ENCODE data around the gene PTRHD1. TPM values are rescaled to one million over a fixed set of nuclear protein-coding genes. Genes with fewer than 3 reads are reported as not detected.

The PTRHD1 gene
- total RNA-seq, 4 donors from 2014 or later: 4.7 to 226 (median 22.8) TPM

GRCh38 chr2:24832073-24832461 is 38.9 kb upstream of the PTRHD1 start:
- H3K9me3 ChIP-seq: no peaks in the 10 kb centered on the region
- H3K36me3 ChIP-seq: no peaks in the 10 kb centered on the region
- no peaks in the 10 kb centered on the region for H3K27me3 ChIP-seq
- H3K4me1 ChIP-seq: no peaks in the 10 kb centered on the region
- H3K27ac ChIP-seq: no peak overlapping the region
- no peak overlapping the region for H3K4me3 ChIP-seq
- intact Hi-C loops (cut with DNase I; ENCODE audit: low total_unique reads): no loop called here
- DNase-seq: no peak
- TF ChIP-seq POLR2A (IDR thresholded peaks at IDR 0.05) (no peak), CTCF (IDR thresholded peaks at IDR 0.05) (no peak)

- intact Hi-C loops (cut with DNase I; ENCODE audit: low total_unique reads): no loop called here
- H3K36me3 ChIP-seq: no peaks in the 10 kb centered on the region
- H3K4me3 ChIP-seq: no peak overlapping the region
- H3K27me3 ChIP-seq: no peaks in the 10 kb centered on the region
- H3K9me3 ChIP-seq: no peaks in the 10 kb centered on the region
- no peak for DNase-seq
- TF ChIP-seq POLR2A (IDR thresholded peaks at IDR 0.05) (no peak), CTCF (IDR thresholded peaks at IDR 0.05) (no peak)
- H3K4me1 ChIP-seq: no peaks in the 10 kb centered on the region
- no peak overlapping the region for H3K27ac ChIP-seq
Measured at GRCh38 chr2:24831221-24832072, 38.3 kb upstream of the PTRHD1 start.

GRCh38 chr2:24830786-24831185 is 37.6 kb upstream of the PTRHD1 start:
- intact Hi-C loops (cut with DNase I; ENCODE audit: low total_unique reads): no loop called here
- TF ChIP-seq POLR2A (IDR thresholded peaks at IDR 0.05) (no peak), CTCF (IDR thresholded peaks at IDR 0.05) (no peak)
- no peak for DNase-seq

GRCh38 chr2:24830351-24830750 is 37.2 kb upstream of the PTRHD1 start:
- no peak for DNase-seq
- Histone ChIP-seq H3K9me3 (no peaks in the 10 kb centered on the region), H3K27ac (no peak overlapping the region), H3K4me3 (no peak overlapping the region), H3K36me3 (no peaks in the 10 kb centered on the region), H3K27me3 (no peaks in the 10 kb centered on the region), H3K4me1 (no peaks in the 10 kb centered on the region)
- intact Hi-C loops (cut with DNase I; ENCODE audit: low total_unique reads): no loop called here
- TF ChIP-seq POLR2A (IDR thresholded peaks at IDR 0.05): no peak
- TF ChIP-seq CTCF (IDR thresholded peaks at IDR 0.05): no peak

More at GRCh38 chr2:24830786-24831185, 37.6 kb upstream of the PTRHD1 start:
- Histone ChIP-seq H3K27ac (no peak overlapping the region), H3K4me3 (no peak overlapping the region), H3K9me3 (no peaks in the 10 kb centered on the region), H3K27me3 (no peaks in the 10 kb centered on the region), H3K4me1 (no peaks in the 10 kb centered on the region), H3K36me3 (no peaks in the 10 kb centered on the region)

GRCh38 chr2:24828238-24828996 is 35.2 kb upstream of the PTRHD1 start:
- TF ChIP-seq POLR2A (IDR thresholded peaks at IDR 0.05) (no peak), CTCF (IDR thresholded peaks at IDR 0.05) (no peak)
- Histone ChIP-seq H3K27me3 (no peaks in the 10 kb centered on the region), H3K4me1 (no peaks in the 10 kb centered on the region), H3K36me3 (no peaks in the 10 kb centered on the region), H3K4me3 (no peak overlapping the region), H3K9me3 (no peaks in the 10 kb centered on the region), H3K27ac (no peak overlapping the region)
- intact Hi-C loops (cut with DNase I; ENCODE audit: low total_unique reads): loop anchor here (5.0 kb wide), 1 partner anchor 421 kb away; no protein-coding TSS in a partner anchor
- peak in 1 of 2 donors; percentile 12 for DNase-seq
